IMR-90 (cell line): ENCODE results near the gene BCAS3. TPM values are rescaled to one million over a fixed set of nuclear protein-coding genes. Genes with fewer than 3 reads are reported as not detected.

Experiments
- ATAC-seq: fragments of 200-7000 bp; cut with Tn5 transposase; 2 replicates; pipeline ENCODE4 v1.9.1; 2020; ENCODE audit warnings: low read depth, mild to moderate bottlenecking, moderate library complexity
- BruUV-seq: library from RNA; stranded (reverse); fragments of 400-500 nt; replicated peaks from 2 replicates; lab custom pipeline; 2021; lab: Mats Ljungman, UMichigan
- CTCF ChIA-PET: fragments of 300-600 bp; formaldehyde crosslinking; extraction: SDS; loops from one replicate; lab custom pipeline; 2021; ENCODE audit warnings: antibody characterized with exemption; lab: Yijun Ruan, JAX
- POLR2A ChIA-PET: fragments of 300-600 bp; sonication (Branson Sonifier 250); formaldehyde crosslinking; loops from one replicate; lab custom pipeline; 2022; ENCODE audit warnings: antibody characterized with exemption; ENCODE audit not compliant: unreplicated experiment; lab: Charles Lee
- DNase-seq: peaks from one replicate; pipeline ENCODE4 v3.0.0; 2013
- H2AFZ ChIP-seq: replicated peaks from 2 replicates; pipeline ENCODE3; 2013; ENCODE audit warnings: low read length, mild to moderate bottlenecking; ENCODE audit not compliant: poor library complexity
- H2AK5ac ChIP-seq: 2 replicates; pipeline ENCODE4 v1.6.1; 2013; ENCODE audit warnings: low read depth, low read length, inconsistent platforms
- H2AK9ac ChIP-seq: replicated peaks from 2 replicates; pipeline ENCODE3; 2013; ENCODE audit warnings: mild to moderate bottlenecking, low read depth, low read length, moderate library complexity; ENCODE audit not compliant: poor library complexity
- H2BK120ac ChIP-seq: 2 replicates; pipeline ENCODE4 v1.6.1; 2013; ENCODE audit warnings: low read depth, low read length, inconsistent platforms
- H2BK15ac ChIP-seq: 3 replicates; pipeline ENCODE4 v1.6.1; 2013; ENCODE audit warnings: low read depth, low read length, inconsistent platforms
- H2BK20ac ChIP-seq: 2 replicates; pipeline ENCODE4 v1.6.1; 2013; ENCODE audit warnings: low read depth, mild to moderate bottlenecking, inconsistent platforms, low read length, moderate library complexity
- H2BK5ac ChIP-seq: 2 replicates; pipeline ENCODE4 v1.6.1; 2013; ENCODE audit warnings: mild to moderate bottlenecking, low read depth, low read length, inconsistent platforms; ENCODE audit not compliant: poor library complexity, severe bottlenecking
- H3K14ac ChIP-seq: replicated peaks from 2 replicates; pipeline ENCODE4 v1.6.1; 2013; ENCODE audit warnings: low read depth, low read length, inconsistent platforms
- H3K18ac ChIP-seq: 2 replicates; pipeline ENCODE4 v1.6.1; 2013; ENCODE audit warnings: low read depth, low read length, control low read depth
- H3K23ac ChIP-seq: 2 replicates; pipeline ENCODE4 v1.6.1; 2013; ENCODE audit warnings: low read depth, low read length, inconsistent platforms
- H3K27ac ChIP-seq: 2 replicates; pipeline ENCODE4 v1.5.1; 2013; ENCODE audit warnings: mild to moderate bottlenecking, control low read depth, low read length; ENCODE audit not compliant: insufficient read depth
- H3K27me3 ChIP-seq: 2 replicates; pipeline ENCODE4 v1.6.1; 2013; ENCODE audit warnings: low read length; ENCODE audit not compliant: control insufficient read depth, insufficient read depth
- H3K36me3 ChIP-seq: 2 replicates; pipeline ENCODE4 v1.6.1; 2013; ENCODE audit warnings: low read length, mixed read lengths; ENCODE audit not compliant: control insufficient read depth, insufficient read depth
- H3K4ac ChIP-seq: 2 replicates; pipeline ENCODE4 v1.6.1; 2013; ENCODE audit warnings: low read depth, low read length, inconsistent platforms
- H3K4me1 ChIP-seq: 2 replicates; pipeline ENCODE4 v1.6.1; 2013; ENCODE audit warnings: low read length, mixed read lengths; ENCODE audit not compliant: control insufficient read depth, insufficient read depth
- H3K4me2 ChIP-seq: 2 replicates; pipeline ENCODE4 v1.6.1; 2013; ENCODE audit warnings: low read depth, mild to moderate bottlenecking, control low read depth, low read length, moderate library complexity
- H3K4me3 ChIP-seq: 2 replicates; pipeline ENCODE4 v1.5.1; 2013; ENCODE audit warnings: low read depth, mild to moderate bottlenecking, control low read depth, low read length, moderate library complexity; ENCODE audit not compliant: insufficient read depth
- H3K56ac ChIP-seq: 2 replicates; pipeline ENCODE4 v1.6.1; 2013; ENCODE audit warnings: low read length, inconsistent platforms; ENCODE audit not compliant: insufficient read depth; ENCODE audit errors: extremely low read depth
- H3K79me1 ChIP-seq, 2 experiments: 2 replicates each; pipeline ENCODE4 v1.6.1; 2013; ENCODE audit warnings: low read length in 2 of 2, inconsistent platforms in 1 of 2, low read depth in 1 of 2
- H3K9ac ChIP-seq: 2 replicates; pipeline ENCODE4 v1.6.1; 2013; ENCODE audit warnings: low read depth, low read length, control low read depth
- H3K9me1 ChIP-seq: 2 replicates; pipeline ENCODE4 v1.6.1; 2013; ENCODE audit warnings: low read length, inconsistent platforms; ENCODE audit not compliant: insufficient read depth
- H3K9me3 ChIP-seq: 2 replicates; pipeline ENCODE4 v1.6.1; 2013; ENCODE audit warnings: low read length; ENCODE audit not compliant: control insufficient read depth, insufficient read depth
- H4K20me1 ChIP-seq: 2 replicates; pipeline ENCODE4 v1.6.1; 2013; ENCODE audit warnings: low read length, inconsistent platforms; ENCODE audit not compliant: insufficient read depth
- H4K5ac ChIP-seq: 2 replicates; pipeline ENCODE4 v1.6.1; 2013; ENCODE audit warnings: mild to moderate bottlenecking, low read depth, low read length, control low read depth
- H4K8ac ChIP-seq, 2 experiments: 2 replicates each; pipeline ENCODE4 v1.6.1; 2013; ENCODE audit warnings: low read depth in 2 of 2, low read length in 2 of 2, control low read depth in 1 of 2, inconsistent platforms in 1 of 2
- H4K91ac ChIP-seq: 2 replicates; pipeline ENCODE4 v1.6.1; 2013; ENCODE audit warnings: low read depth, low read length, inconsistent platforms; ENCODE audit not compliant: insufficient read depth
- CHD1 ChIP-seq: IDR thresholded peaks from 2 replicates; pipeline ENCODE4 v1.6.1; 2012; ENCODE audit warnings: low read depth, low read length, improper control_type of control experiment
- ELK1 ChIP-seq: fragments of 150-350 bp; IDR thresholded peaks from 2 replicates; pipeline ENCODE4 v1.6.1; 2016; ENCODE audit warnings: low read depth, mild to moderate bottlenecking, low read length, moderate library complexity, borderline replicate concordance
- MXI1 ChIP-seq: IDR thresholded peaks from 2 replicates; pipeline ENCODE4 v1.6.1; 2012; ENCODE audit warnings: low read depth, mild to moderate bottlenecking, low read length, moderate library complexity, borderline replicate concordance
- NFE2L2 ChIP-seq: fragments of 150-350 bp; IDR thresholded peaks from 2 replicates; pipeline ENCODE4 v1.6.1; 2016; ENCODE audit warnings: low read depth, mild to moderate bottlenecking, low read length
- RFX5 ChIP-seq: IDR thresholded peaks from 2 replicates; pipeline ENCODE4 v1.8.0; 2012; ENCODE audit warnings: low read depth, mild to moderate bottlenecking, low read length, moderate library complexity
- WGBS, 2 experiments: methylation state at CpG; one replicate each; pipeline versions ENCODE4 v1.1.5 to v1.1.7; 2013; ENCODE audit warnings: missing lambda C conversion rate in 2 of 2; ENCODE audit not compliant: insufficient read length in 1 of 2; ENCODE audit errors: extremely low coverage in 2 of 2; 5-methylcytosine and 5-hydroxymethylcytosine counted together
- dilution Hi-C: fragments of 300-500 bp; cut with HindIII; formaldehyde crosslinking; loops from one replicate; pipeline ENCODE4 v1.14.3; 2018; ENCODE audit warnings: low sequenced_read_pairs; ENCODE audit not compliant: unreplicated experiment
- in situ Hi-C: fragments of 300-500 bp; cut with MboI; formaldehyde crosslinking; loops from 3 replicates; pipeline ENCODE4 v1.14.3; 2019; ENCODE audit warnings: low sequenced_read_pairs, inconsistent platforms, mixed read lengths
- intact Hi-C: fragments of 100-400 bp; cut with micrococcal nuclease; formaldehyde crosslinking; loops from 2 replicates; pipeline ENCODE4 v1.10.0; 2022
- polyA plus RNA-seq, 3 experiments: library from polyadenylated mRNA; depleted of rRNA; stranded (reverse); fragments of >200 nt; gene quantifications; 2 replicates each; pipeline ENCODE4 v1.2.3, GENCODE V29; 2012; ENCODE audit warnings: low replicate concordance in 1 of 3
- total RNA-seq: library from RNA; depleted of rRNA; stranded (reverse); fragments of >200 nt; gene quantifications from 2 replicates; pipeline ENCODE4 v1.2.3, GENCODE V29; 2012

The BCAS3 gene
- total and polyA plus RNA-seq, 2 of the 4 experiments (the other 2 are of a cell fraction), result 6.3 to 27.1 TPM

GRCh38 chr17:61321344-61321743 lies 643.7 kb downstream of the BCAS3 start:
- Histone ChIP-seq H3K36me3 (no peaks in the 10 kb centered on the region), H2AK9ac (no peak overlapping the region), H3K56ac (no peak overlapping the region), H4K8ac (no peak overlapping the region), H3K4me3 (no peak overlapping the region), H2AK5ac (peak overlapping the region; percentile 79), H3K27ac (no peak overlapping the region), H2AFZ (no peak overlapping the region), H2BK120ac (peak overlapping the region; percentile 6), H3K14ac (0 out of 2 replicates have a peak overlapping the region, but pooled peaks have one; percentile 21), H3K9me3 (no peaks in the 10 kb centered on the region), H3K4me2 (no peak overlapping the region), H3K27me3 (no peaks in the 10 kb centered on the region), H4K91ac (no peak overlapping the region), H3K79me1 (peaks cover 0 to 9% of the 10 kb centered on the region in 2 experiments; a peak in 2 of 4 replicates), H4K20me1 (no peaks in the 10 kb centered on the region), H2BK5ac (no peak overlapping the region), H4K5ac (no peak overlapping the region), H2BK15ac (peak overlapping the region; percentile 2; the same call in 2 of the 3 replicates), H3K18ac (no peak overlapping the region), H3K23ac (no peak overlapping the region; the same call in 1 of the 2 replicates), H3K9ac (no peak overlapping the region), H3K9me1 (peaks cover 19% of the 10 kb centered on the region), H2BK20ac (no peak overlapping the region), H3K4ac (no peak overlapping the region), H3K4me1 (peaks cover 20% of the 10 kb centered on the region)
- no peak for ATAC-seq
- POLR2A ChIA-PET, result no interaction called here
- no peak for DNase-seq
- intact Hi-C loops, result no loop called here
- dilution Hi-C loops, result no loop called here
- BruUV-seq, result no TSS peak
- in situ Hi-C loops, result no loop called here
- CTCF ChIA-PET, result no interaction called here
- WGBS, 2 experiments, result 93% methylated on average over 3 of the region's 6 CpGs; no CpG with 5 or more reads in 1 of the 2 experiments
- TF ChIP-seq MXI1 (no peak), ELK1 (no peak), NFE2L2 (no peak), RFX5 (no peak), CHD1 (no peak)
